H9 (cell line): ENCODE measurements around the gene PDE7B. TPM values are rescaled to one million over a fixed set of nuclear protein-coding genes. Genes with fewer than 3 reads are reported as not detected.

Experiments
- DNase-seq: peaks from one replicate; pipeline ENCODE4 v3.0.0-alpha.2; 2017
- H2AFZ ChIP-seq: one replicate; pipeline ENCODE4 v1.6.1; 2013; ENCODE audit warnings: mild to moderate bottlenecking, low read length, control low read depth, moderate library complexity
- H2AK5ac ChIP-seq: 2 replicates; pipeline ENCODE4 v1.6.1; 2013; ENCODE audit warnings: low read length, control low read depth, mixed read lengths; ENCODE audit not compliant: insufficient read length
- H2BK120ac ChIP-seq: one replicate; pipeline ENCODE4 v1.6.1; 2013; ENCODE audit warnings: low read depth, mild to moderate bottlenecking, low read length, control low read depth, inconsistent platforms; ENCODE audit not compliant: poor library complexity, severe bottlenecking
- H2BK12ac ChIP-seq: 2 replicates; pipeline ENCODE4 v1.6.1; 2013; ENCODE audit warnings: low read length, control low read depth, mixed read lengths, low read depth; ENCODE audit not compliant: insufficient read length
- H2BK15ac ChIP-seq: 2 replicates; pipeline ENCODE4 v1.6.1; 2013; ENCODE audit warnings: low read depth, low read length, control low read depth
- H2BK20ac ChIP-seq: one replicate; pipeline ENCODE4 v1.6.1; 2013; ENCODE audit warnings: low read depth, mild to moderate bottlenecking, low read length, control low read depth, inconsistent platforms; ENCODE audit not compliant: poor library complexity, severe bottlenecking
- H2BK5ac ChIP-seq: 2 replicates; pipeline ENCODE4 v1.6.1; 2013; ENCODE audit warnings: low read length, control low read depth, mixed read lengths; ENCODE audit not compliant: insufficient read length
- H3K14ac ChIP-seq: 2 replicates; pipeline ENCODE4 v1.6.1; 2013; ENCODE audit warnings: low read length, control low read depth; ENCODE audit not compliant: insufficient read depth
- H3K18ac ChIP-seq: 2 replicates; pipeline ENCODE4 v1.6.1; 2013; ENCODE audit warnings: low read depth, mild to moderate bottlenecking, mixed read lengths, low read length, control low read depth; ENCODE audit not compliant: insufficient read length
- H3K23ac ChIP-seq: 2 replicates; pipeline ENCODE4 v1.6.1; 2013; ENCODE audit warnings: low read length, control low read depth, mixed read lengths, low read depth; ENCODE audit not compliant: insufficient read length
- H3K23me2 ChIP-seq: 2 replicates; pipeline ENCODE4 v1.6.1; 2013; ENCODE audit warnings: low read depth, mild to moderate bottlenecking, mixed read lengths, low read length, control low read depth; ENCODE audit not compliant: insufficient read length, poor library complexity, severe bottlenecking
- H3K27ac ChIP-seq: 2 replicates; pipeline ENCODE4 v1.5.1; 2013; ENCODE audit warnings: low read length, control low read depth, mixed read lengths, low read depth; ENCODE audit not compliant: insufficient read length
- H3K27me3 ChIP-seq: 2 replicates; pipeline ENCODE4 v1.6.1; 2013; ENCODE audit warnings: low read length, control low read depth, inconsistent platforms; ENCODE audit not compliant: insufficient read depth
- H3K4ac ChIP-seq: 2 replicates; pipeline ENCODE4 v1.6.1; 2013; ENCODE audit warnings: low read depth, mild to moderate bottlenecking, control low read depth, inconsistent platforms, low read length, moderate library complexity
- H3K4me1 ChIP-seq: 2 replicates; pipeline ENCODE4 v1.6.1; 2013; ENCODE audit warnings: low read length, control low read depth, inconsistent platforms; ENCODE audit not compliant: insufficient read depth
- H3K4me2 ChIP-seq: 2 replicates; pipeline ENCODE4 v1.6.1; 2013; ENCODE audit warnings: low read length, control low read depth, mixed read lengths; ENCODE audit not compliant: insufficient read length, insufficient read depth
- H3K56ac ChIP-seq: 2 replicates; pipeline ENCODE4 v1.6.1; 2013; ENCODE audit warnings: low read depth, mild to moderate bottlenecking, mixed read lengths, low read length, control low read depth; ENCODE audit not compliant: insufficient read length
- H3K79me1 ChIP-seq: 2 replicates; pipeline ENCODE4 v1.6.1; 2013; ENCODE audit warnings: low read depth, mild to moderate bottlenecking, moderate library complexity, low read length, control low read depth, inconsistent platforms; ENCODE audit not compliant: insufficient read depth, poor library complexity, severe bottlenecking
- H3K79me2 ChIP-seq: 2 replicates; pipeline ENCODE4 v1.6.1; 2013; ENCODE audit warnings: low read length, control low read depth, inconsistent platforms; ENCODE audit not compliant: insufficient read depth
- H3K9ac ChIP-seq: 2 replicates; pipeline ENCODE4 v1.6.1; 2013; ENCODE audit warnings: low read length, control low read depth, mixed read lengths; ENCODE audit not compliant: insufficient read length; ENCODE audit errors: extremely low read depth
- H3K9me3 ChIP-seq: one replicate; pipeline ENCODE4 v1.6.1; 2013; ENCODE audit warnings: low read depth, low read length, inconsistent platforms; ENCODE audit not compliant: control insufficient read depth
- H3T11ph ChIP-seq: one replicate; pipeline ENCODE4 v1.6.1; 2013; ENCODE audit warnings: mild to moderate bottlenecking, low read length, control low read depth, inconsistent platforms
- H4K20me1 ChIP-seq: one replicate; pipeline ENCODE4 v1.6.1; 2013; ENCODE audit not compliant: control insufficient read depth, insufficient read length, insufficient read depth
- H4K5ac ChIP-seq: 2 replicates; pipeline ENCODE4 v1.6.1; 2013; ENCODE audit warnings: low read depth, mild to moderate bottlenecking, mixed read lengths, low read length, control low read depth; ENCODE audit not compliant: insufficient read length
- H4K8ac ChIP-seq: replicated peaks from 2 replicates; pipeline ENCODE4 v1.6.1; 2013; ENCODE audit warnings: low read length, control low read depth, mixed read lengths, low read depth; ENCODE audit not compliant: insufficient read length
- H4K91ac ChIP-seq: 2 replicates; pipeline ENCODE4 v1.6.1; 2013; ENCODE audit warnings: low read depth, mild to moderate bottlenecking, moderate library complexity, mixed read lengths, low read length, control low read depth; ENCODE audit not compliant: insufficient read length
- H3K27ac Mint-ChIP-seq, 3 experiments: 2 replicates in 2 of 3; 3 replicates in 1 of 3; pipeline ENCODE4 v1.8.0; 2020 to 2021; ENCODE audit warnings: mixed read lengths in 3 of 3, mild to moderate bottlenecking in 1 of 3, moderate library complexity in 1 of 3
- H3K27me3 Mint-ChIP-seq: 2 replicates; pipeline ENCODE4 v1.8.0; 2021; ENCODE audit warnings: low read depth, mild to moderate bottlenecking, moderate library complexity, mixed read lengths
- H3K36me3 Mint-ChIP-seq, 3 experiments: 2 replicates in 2 of 3; 3 replicates in 1 of 3; pipeline ENCODE4 v1.8.0; 2020 to 2021; ENCODE audit warnings: low read depth in 3 of 3, mixed read lengths in 3 of 3; ENCODE audit not compliant: insufficient read depth in 1 of 3
- H3K4me1 Mint-ChIP-seq, 2 experiments: 2 replicates each; pipeline ENCODE4 v1.8.0; 2020; ENCODE audit warnings: mixed read lengths in 2 of 2
- H3K4me3 Mint-ChIP-seq, 2 experiments: 2 replicates in 1 of 2; 3 replicates in 1 of 2; pipeline ENCODE4 v1.8.0; 2020 to 2021; ENCODE audit warnings: mild to moderate bottlenecking in 2 of 2, mixed read lengths in 2 of 2, moderate library complexity in 1 of 2
- H3K9me3 Mint-ChIP-seq, 2 experiments: 2 replicates in 1 of 2; 3 replicates in 1 of 2; pipeline ENCODE4 v1.8.0; 2020; ENCODE audit warnings: mild to moderate bottlenecking in 2 of 2, mixed read lengths in 2 of 2, moderate library complexity in 1 of 2
- CTCF ChIP-seq: fragments of 200-600 bp; sonication (generic); conservative IDR thresholded peaks from 3 replicates; pipeline ENCODE4 v1.8.0; 2021; ENCODE audit warnings: antibody characterized with exemption, mild to moderate bottlenecking
- WGBS: extraction: QIAGEN DNeasy Blood & Tissue Kit; methylation state at CpG from one replicate; pipeline ENCODE4 v1.1.7; 2013; ENCODE audit warnings: missing lambda C conversion rate, low lambda C conversion rate, mixed read lengths; ENCODE audit not compliant: insufficient read length; ENCODE audit errors: extremely low coverage; 5-methylcytosine and 5-hydroxymethylcytosine counted together
- total RNA-seq: library from RNA; stranded (reverse); gene quantifications from 2 replicates; pipeline ENCODE4 v1.2.1, GENCODE V29; 2021

Gene PDE7B
- total RNA-seq, 1 experiment from 2014 or later, result not detected

- Histone ChIP-seq H3K14ac (no peak overlapping the region), H2BK20ac (no peak overlapping the region), H3K56ac (no peak overlapping the region), H3K18ac (no peak overlapping the region), H3K79me1 (no peaks in the 10 kb centered on the region), H2BK120ac (no peak overlapping the region), H3K27me3 (no peaks in the 10 kb centered on the region), H2BK12ac (no peak overlapping the region), H3K9ac (no peak overlapping the region), H2BK5ac (no peak overlapping the region), H2BK15ac (no peak overlapping the region), H4K8ac (no peak overlapping the region), H3K9me3 (no peaks in the 10 kb centered on the region), H3K23me2 (no peaks in the 10 kb centered on the region), H2AK5ac (no peak overlapping the region), H4K5ac (no peak overlapping the region), H3K4me2 (no peak overlapping the region), H3K27ac (no peak overlapping the region), H4K20me1 (no peaks in the 10 kb centered on the region), H4K91ac (no peak overlapping the region), H3K79me2 (no peaks in the 10 kb centered on the region), H2AFZ (no peak overlapping the region), H3T11ph (no peak overlapping the region), H3K23ac (no peak overlapping the region), H3K4ac (no peak overlapping the region), H3K4me1 (no peaks in the 10 kb centered on the region; the same call in 1 of the 2 replicates)
- no peaks in the 10 kb centered on the region for H3K27me3 Mint-ChIP-seq
- no peaks in the 10 kb centered on the region for H3K9me3 Mint-ChIP-seq
- DNase-seq, result no peak
- no CpG with 5 or more reads among the region's 3 CpGs for WGBS
- no peak overlapping the region for H3K27ac Mint-ChIP-seq
- H3K4me3 Mint-ChIP-seq, result no peak overlapping the region
- H3K36me3 Mint-ChIP-seq, result no peaks in the 10 kb centered on the region
- no peak for TF ChIP-seq CTCF
- peaks cover 16 to 17% of the 10 kb centered on the region in 2 experiments for H3K4me1 Mint-ChIP-seq
Observed at GRCh38 chr6:135850882-135851281, 619 bp upstream of the PDE7B start.
